Measurements from ENCODE around the gene SFI1.
"Not testable (repeated sequence)": the region's sequence is repeated elsewhere in the genome, so short reads cannot be mapped to it uniquely, and the experiment has no call there.

The SFI1 gene

GRCh38 chr22:31544481-31545480 lies 48.4 kb downstream of the SFI1 start:
- DNase-seq: no peak

GRCh38 chr22:31550871-31551370 lies 54.6 kb downstream of the SFI1 start:
- no peak for DNase-seq

- DNase-seq: peak; percentile 39
These were observed 60.4 kb downstream of the SFI1 start for GRCh38 chr22:31556627-31557203.

DNA sequence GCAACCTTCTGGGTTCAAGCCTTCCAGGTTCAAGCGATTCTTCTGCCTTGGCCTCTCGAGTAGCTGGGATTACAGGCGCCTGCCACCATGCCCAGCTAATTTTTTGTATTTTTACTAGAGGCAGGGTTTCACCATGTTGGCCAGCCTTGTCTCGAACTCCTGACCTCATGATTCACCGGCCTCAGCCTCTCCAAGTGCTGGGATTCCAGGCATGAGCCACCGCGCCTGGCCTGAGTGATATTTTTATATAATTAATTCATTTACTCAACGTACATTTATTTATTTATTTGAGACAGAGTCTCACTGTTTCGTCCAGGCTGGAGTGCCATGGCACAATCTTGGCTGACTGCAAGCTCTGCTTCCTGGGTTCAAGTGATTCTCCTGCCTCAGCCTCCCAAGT lies 62.2 kb downstream of the SFI1 start:
- not testable (repeated sequence) for DNase-seq

DNA sequence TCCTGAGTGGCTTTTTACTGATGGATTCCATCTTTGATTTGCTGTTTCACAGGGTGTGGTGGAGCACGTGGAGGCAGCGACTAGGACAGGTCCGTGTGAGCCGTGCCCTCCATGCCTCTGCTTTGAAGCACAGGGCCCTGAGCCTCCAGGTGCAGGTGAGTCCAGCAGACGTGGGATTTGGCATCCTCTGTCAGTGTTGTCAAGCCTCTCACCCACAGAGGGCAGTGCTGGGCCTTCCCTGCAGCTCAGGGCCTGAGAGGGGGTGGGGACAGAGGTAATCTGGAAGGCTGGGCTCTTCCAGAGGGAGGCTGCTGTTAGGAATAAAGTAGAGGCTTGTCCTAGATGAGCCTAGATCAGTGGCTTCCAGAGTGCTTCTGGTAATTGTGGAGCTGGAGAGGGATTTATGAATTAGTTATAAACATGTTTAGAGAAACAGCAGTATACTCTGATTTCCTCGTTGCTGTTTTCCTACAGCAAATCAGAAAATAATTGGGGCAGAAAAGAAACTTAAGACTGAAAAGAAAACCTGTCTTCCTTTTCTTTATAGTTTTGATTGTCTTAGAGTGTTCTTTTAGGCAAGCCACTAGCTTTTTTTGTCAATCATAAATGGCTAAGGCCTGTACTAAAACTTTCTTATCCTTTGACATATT lies 65.0 kb downstream of the SFI1 start:
- DNase-seq: peak; percentile 50

- no peak for DNase-seq
These were observed 65.6 kb downstream of the SFI1 start for GRCh38 chr22:31561970-31562369.

- no peak for DNase-seq
These were observed 70.1 kb downstream of the SFI1 start for GRCh38 chr22:31566484-31566883.

GRCh38 chr22:31567196-31567595 lies 70.9 kb downstream of the SFI1 start:
- no peak for DNase-seq

DNA sequence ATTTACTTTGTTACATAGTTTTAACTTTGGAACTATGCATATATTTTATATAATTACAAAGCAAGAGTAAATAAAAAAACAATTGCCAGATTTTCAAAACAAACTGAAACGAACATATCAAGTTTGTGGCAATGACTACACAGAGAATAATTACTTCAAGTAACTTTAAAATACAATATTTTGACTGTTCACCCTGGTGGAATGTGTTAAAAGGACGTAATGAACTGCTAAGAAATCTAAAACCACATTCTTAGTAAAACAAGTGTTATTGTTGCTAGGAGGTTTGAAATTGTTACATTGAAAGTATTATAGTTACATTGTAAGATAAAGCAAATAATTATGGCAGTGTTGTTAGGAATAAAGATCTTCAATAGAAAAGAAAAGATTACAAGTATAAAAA lies 71.4 kb downstream of the SFI1 start:
- DNase-seq: no peak

DNA sequence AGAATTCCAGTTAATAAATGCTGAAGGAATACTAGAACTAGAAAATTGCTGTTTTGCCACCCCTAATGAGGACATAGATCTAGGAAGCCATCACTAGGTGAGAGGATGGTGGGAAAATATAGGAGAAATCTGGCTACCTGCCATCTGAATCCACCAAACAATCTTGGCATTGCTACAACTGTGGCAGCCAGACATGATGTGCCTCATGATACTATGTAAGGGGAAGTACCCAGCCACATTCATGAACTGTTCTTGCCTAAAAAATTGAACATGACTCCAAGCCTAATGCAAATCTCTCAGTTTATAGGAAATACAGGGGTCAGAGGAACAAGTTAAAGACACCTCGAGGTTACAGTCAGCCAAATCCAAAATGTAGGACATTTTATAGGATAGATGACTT lies 72.8 kb downstream of the SFI1 start:
- DNase-seq: peak; percentile 29

GRCh38 chr22:31572939-31573338 lies 76.6 kb downstream of the SFI1 start:
- no peak for DNase-seq

DNA sequence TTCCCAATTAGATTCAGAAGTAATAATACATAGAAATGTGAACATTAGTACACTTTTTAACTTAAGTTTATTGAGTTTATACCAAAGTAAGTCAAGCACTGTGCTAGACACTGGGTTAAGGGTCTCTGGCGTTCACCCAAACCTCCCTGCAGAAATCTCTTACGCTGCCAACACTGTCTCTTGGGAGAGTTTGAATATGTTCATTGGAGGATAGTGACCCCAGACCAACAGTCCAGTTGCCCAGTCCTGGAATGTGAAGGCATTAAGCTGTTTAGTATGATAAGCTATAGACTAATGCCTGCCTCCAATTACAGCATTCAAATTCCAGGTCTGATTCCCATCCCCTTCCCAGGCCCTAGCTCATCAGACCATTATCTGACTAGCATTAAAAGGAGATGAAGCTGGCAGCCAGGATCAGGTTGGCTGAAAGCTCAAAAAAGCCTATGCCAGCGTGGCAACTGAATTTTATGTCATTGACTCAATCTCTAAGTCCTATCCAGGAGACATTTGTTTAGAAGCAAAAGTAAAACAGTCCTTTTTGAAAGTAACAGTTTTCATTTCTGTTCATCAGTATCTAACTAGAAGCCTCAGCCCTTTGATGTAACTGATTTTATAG lies 77.8 kb downstream of the SFI1 start:
- no peak for DNase-seq

GRCh38 chr22:31575190-31575589 lies 78.9 kb downstream of the SFI1 start:
- DNase-seq: peak; percentile 6

DNA sequence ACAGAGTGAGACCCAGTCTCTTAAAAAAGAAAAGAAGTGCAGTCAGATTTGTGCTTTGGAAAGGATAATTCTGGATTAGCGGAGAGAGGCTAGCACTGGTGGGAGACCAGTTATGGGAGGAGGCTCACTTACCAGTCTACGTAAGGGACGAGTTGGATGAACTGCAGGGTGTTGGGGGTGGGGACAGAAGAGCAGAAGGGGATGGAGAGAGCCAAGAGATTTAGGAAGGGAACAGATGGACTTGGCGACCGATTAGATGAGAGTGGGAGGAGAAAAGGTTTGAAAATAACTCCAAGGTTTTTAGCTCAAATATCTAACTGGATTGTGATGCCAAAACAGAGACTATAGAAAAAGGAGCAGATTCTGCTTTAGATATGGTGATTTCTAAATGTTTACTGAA lies 81.4 kb downstream of the SFI1 start:
- no peak for DNase-seq

GRCh38 chr22:31578171-31578570 lies 81.8 kb downstream of the SFI1 start:
- no peak for DNase-seq

DNA sequence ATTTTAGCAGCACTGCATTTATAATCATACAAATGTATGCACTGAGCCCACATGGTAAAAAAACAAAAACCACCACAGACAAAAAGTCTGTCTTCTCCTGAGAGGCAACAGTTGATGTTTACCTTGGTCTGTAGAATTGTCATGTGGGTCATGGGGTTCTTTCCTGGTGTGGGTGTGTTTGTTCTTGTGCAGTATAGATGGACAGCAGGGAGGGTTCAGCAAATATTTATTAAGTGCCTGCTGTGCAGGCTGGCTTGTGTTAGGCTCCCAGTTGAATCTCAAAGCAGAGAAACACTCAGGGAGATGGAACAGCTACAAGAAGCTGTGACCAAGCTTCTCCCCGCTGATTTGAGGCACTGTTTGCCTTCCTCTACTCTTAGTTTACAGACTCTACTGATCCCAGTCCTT lies 83.5 kb downstream of the SFI1 start:
- no peak for DNase-seq

DNA sequence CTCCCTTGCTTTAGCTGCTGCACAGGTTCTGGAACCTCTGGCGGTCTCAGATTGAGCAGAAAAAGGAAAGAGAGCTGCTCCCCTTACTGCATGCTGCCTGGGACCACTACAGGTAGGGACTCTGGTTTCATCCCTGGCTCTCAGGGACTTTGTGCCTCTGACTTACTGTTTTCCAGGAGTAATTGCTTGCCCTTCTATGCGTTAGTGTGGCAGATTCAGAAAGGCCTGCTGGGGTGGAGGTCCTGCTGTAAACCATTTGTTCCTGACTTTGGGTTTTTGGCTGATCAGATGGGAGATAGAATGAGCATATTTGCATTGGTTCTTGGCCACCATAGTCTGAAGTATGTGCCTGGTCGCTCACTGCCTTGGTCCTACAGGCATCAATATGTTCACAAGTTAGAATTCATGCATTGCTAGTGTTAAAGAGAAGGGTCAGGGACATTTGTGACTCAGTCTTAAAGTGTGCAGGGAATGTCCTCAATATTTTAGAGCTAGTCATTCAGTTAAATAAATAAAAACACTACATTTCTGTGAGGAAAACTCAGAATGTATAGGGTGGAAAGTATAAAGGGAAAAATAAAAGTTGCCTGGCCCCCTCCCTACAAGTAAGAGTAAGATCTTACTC lies 87.6 kb downstream of the SFI1 start:
- no peak for DNase-seq

DNA sequence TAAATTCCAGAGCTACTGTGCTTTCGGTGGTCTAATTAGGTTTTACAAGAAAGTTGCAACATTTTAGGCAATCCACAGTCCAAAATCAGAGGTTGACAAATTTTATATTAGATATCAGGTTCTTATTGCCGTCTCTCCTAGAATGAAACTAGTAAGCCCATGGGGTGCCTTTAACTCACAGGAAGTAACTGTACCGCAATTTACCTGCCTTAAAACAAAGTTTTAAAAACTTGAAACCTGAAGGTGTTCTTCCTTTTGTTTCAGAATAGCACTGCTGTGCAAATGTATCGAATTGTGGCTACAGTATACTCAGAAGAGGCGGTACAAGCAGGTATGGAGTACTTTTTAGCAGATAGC lies 88.4 kb downstream of the SFI1 start:
- DNase-seq: no peak

DNA sequence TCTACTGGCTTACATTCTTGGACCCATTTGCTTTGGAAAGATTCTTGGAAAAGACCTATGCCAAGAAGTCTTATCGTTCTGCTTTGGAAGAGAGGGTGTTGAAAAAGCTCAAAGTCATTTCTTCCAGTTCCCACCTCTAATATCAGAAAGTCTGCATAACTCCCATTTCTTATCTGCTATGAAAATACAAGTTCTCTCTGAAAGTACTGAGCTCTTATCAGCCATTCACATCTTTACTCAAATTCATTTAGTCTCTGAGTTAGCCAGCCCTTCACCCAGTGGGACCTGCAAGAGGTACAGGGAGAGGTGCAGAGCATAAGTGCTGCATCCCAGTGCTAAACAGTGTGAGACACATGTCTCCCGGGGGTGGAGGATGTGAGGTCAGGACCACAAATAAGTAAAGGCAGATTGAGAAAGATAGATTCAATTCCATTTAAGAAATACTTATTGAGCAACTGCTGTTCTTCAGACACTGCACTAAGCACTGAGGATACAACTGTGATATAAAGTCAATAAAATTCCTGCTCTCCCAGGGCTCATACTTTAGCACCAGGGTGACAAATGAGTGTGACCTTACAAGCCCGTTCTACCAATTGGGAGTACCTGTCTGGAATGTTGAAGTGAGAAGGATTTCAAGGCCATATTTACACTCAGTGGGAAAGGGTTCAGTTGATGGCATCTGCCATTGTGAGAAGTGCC lies 89.0 kb downstream of the SFI1 start:
- peak; percentile 30 for DNase-seq

GRCh38 chr22:31586137-31586920 lies 90.0 kb downstream of the SFI1 start:
- peak; percentile 41 for DNase-seq

- no peak for DNase-seq
These were observed 92.8 kb downstream of the SFI1 start for GRCh38 chr22:31588970-31589675.
